NK-92 treated with Interleukin-12 subunit alpha and Interleukin-12 subunit beta, amount 100 ng/mL, for 24 hours (cell line): ENCODE measurements around the gene SLC35C1.
"Not testable (repeated sequence)": the region's sequence is repeated elsewhere in the genome, so short reads cannot be mapped to it uniquely, and the experiment has no call there.

Experiments used
- DNase-seq: peaks from one replicate; lab custom pipeline; 2025; lab: John Stamatoyannopoulos, UW

Gene SLC35C1

GRCh38 chr11:45788887-45789286, 16.1 kb upstream of the SLC35C1 start:
- no peak for DNase-seq

DNA sequence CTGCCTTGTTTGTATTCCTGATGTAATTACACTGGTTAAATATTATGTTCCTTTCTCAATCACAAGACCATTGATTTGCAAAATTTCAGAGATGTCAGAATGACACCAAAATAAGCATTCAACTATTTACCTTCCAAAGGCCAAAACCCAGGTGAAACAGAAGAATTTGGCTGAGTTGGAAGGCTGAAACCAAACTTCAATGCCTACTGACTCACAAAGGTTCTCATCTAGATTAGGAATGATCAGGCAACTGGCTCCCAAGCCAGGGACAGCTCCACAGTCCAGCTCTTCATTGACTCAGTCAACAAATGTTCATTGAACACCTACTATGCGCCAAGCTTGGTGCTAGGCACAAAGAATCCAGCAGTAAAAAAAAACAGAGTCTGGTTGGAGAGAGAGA, 13.4 kb upstream of the SLC35C1 start:
- no peak for DNase-seq

- DNase-seq = no peak
These were observed 10.8 kb upstream of the SLC35C1 start for GRCh38 chr11:45794169-45794568.

- DNase-seq = no peak
These were observed 9.6 kb upstream of the SLC35C1 start for GRCh38 chr11:45795379-45795778.

- no peak for DNase-seq
These were observed 8.5 kb upstream of the SLC35C1 start for GRCh38 chr11:45796461-45796861.

DNA sequence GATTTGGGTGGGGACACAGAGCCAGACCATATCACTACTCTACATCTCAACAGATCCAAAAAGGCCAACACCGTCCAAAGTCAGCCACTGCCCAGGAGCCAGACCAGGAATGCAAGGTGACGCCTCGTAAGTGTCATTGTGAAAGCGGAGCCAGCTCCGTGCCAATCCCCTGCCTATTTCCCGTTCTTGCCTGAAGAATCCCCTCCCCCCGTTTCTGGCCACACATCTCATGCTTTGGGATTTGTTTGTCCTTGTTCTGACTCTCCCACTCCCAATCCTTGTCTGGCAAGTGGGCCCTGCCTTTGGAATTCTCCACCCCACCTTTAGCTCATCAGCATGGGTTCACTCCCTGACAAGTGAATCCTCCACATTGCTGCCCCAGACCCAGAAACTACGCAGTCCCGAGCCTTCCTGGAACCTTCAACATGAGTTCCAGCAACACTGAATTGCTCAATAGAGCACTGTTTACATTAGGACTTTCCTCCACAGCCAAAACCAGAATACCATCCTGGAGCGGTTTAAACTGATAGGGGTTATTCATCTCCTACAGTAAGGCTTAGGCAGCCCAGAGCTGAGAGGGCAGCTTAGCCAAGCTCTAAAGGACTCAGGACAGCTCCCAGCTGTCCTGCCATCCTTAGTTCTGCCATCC, 6.0 kb upstream of the SLC35C1 start:
- DNase-seq = no peak

- DNase-seq = no peak
These were observed 5.4 kb upstream of the SLC35C1 start for GRCh38 chr11:45799562-45799961.

- no peak for DNase-seq
These were observed 4.7 kb upstream of the SLC35C1 start for GRCh38 chr11:45800261-45800660.

GRCh38 chr11:45801723-45802315, 3.1 kb upstream of the SLC35C1 start:
- DNase-seq = no peak

GRCh38 chr11:45802531-45803317, 2.2 kb upstream of the SLC35C1 start:
- no peak for DNase-seq

DNA sequence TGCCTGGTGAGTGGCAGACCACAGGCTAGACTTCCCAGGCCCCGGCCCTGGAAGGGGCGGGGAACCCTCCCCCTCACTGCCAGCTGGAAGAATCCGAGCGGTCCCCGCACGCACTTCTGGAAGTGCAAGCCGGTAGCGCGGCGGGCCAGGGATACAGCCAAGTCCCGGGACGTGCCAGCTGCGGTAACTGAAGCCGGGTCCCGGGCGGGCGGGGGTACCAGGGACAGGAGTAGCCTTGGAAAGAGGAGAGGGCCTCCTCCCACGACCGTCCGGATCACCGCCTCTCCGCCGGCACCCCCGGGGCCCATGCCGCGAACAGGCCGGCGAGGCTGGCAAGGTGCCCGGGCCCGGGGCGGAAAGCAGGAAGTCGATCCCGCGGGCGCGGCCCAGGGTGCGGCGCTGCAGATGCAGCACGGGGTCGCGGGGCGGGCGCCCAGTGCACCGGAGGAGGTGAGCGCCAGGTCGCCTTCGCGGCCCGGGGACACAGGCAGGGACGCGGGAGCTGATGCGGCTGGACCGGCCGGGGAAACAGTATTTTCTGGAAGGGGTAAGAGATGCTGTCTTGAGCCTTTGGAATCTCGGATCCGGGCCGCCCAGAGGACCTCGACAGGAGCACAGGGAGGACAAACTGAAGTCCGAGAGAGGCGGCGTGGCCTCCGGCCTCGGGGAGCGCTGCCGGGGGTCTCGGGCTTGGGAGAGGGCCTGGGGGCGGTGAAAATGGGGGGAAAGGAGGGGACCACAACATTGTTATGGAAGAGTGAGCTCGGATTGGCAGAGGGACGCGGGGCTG, 783 bp upstream of the SLC35C1 start:
- DNase-seq = no peak

GRCh38 chr11:45805305-45806071, 539 bp downstream of the SLC35C1 start:
- DNase-seq = peak; percentile 62

DNA sequence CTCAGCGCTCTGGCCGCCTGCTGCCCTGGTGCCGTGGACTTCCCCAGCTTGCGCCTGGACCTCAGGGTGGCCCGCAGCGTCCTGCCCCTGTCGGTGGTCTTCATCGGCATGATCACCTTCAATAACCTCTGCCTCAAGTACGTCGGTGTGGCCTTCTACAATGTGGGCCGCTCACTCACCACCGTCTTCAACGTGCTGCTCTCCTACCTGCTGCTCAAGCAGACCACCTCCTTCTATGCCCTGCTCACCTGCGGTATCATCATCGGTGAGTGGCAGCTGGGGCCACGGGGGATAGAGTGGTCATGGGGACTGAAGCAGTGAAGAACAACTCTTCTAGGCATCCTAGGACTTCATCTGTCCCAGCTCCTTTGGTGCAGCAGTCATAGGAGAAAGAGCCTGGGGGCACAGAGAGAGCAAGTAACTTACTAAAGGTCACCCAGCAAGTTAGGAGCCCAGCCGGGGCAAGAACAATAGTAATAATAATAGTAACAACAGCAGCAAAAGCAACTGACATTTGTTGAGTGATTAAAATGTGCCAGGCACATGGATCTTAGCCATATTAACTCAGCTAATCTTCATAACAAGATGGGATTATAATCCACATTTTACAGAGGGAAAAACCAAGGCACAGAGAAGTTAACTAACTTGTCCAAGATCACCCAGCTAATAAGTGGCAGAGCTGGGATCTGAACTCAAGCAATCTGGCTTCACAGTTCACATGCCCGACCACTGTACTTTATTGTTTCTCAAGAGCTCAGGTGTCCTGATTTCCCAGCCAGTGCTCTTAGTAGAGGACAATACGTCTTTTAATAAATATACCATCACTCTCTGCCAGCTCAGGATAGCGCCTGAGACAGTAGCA, 1.4 kb downstream of the SLC35C1 start:
- DNase-seq = no peak

DNA sequence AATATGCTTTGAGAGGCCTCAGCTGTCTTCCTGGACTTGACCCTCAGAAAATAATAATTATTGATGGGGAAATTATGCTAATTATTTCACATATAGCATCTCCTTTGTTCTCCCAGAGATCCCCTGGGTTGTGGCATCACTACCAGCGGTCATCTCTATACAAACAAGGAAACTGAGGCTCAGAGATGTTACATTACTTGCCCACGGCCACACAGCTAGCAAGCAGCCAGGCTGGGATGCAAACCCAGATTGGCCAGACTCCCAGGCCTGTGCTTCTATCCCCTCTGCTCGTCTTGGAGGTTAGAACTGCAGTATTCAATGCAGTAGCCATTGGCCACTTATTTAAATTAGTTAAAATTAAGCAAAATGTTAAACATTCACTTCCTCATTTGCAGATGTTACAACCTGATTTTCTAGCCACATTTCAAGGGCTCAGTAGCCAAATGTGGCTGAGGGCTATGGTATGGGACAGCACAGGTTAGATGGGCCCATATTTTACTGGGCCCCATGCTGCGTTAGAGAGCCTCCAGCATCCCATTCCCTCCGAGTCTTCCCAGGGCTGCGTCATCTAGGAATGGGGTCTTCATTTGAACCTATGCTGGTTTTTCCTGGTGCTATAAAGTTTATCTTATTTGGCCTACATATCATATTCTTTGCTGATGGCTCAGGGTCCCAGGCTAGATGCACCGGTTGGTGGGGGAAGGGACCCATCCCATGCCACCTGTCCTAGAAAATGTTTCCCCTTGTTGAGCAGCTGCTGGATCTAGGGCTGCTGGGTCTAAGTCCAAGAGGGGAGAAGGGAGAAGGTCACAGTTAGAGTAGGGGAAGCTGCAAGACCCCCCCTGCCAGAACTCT, 2.2 kb downstream of the SLC35C1 start:
- DNase-seq = no peak

- DNase-seq = no peak
These were observed 2.9 kb downstream of the SLC35C1 start for GRCh38 chr11:45807792-45808238.

DNA sequence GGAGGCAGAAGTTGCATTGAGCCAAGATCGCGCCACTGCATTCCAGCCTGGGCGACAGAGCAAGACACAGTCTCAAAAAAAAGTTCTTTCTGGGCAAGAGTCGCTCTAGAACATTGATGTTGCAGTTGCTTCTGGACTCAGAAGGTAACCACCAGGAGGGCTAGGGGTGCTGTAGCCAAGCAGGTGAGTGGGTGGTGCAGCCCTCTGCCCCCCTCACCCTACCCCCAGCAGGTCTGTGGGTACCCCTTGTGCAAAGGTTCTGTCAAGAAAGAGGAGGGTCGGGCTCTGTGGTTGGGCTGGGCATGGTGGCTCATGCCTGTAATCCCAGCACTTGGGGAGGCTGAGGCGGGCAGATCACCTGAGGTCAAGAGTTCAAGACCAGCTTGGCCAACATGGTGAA, 3.5 kb downstream of the SLC35C1 start:
- not testable (repeated sequence) for DNase-seq

DNA sequence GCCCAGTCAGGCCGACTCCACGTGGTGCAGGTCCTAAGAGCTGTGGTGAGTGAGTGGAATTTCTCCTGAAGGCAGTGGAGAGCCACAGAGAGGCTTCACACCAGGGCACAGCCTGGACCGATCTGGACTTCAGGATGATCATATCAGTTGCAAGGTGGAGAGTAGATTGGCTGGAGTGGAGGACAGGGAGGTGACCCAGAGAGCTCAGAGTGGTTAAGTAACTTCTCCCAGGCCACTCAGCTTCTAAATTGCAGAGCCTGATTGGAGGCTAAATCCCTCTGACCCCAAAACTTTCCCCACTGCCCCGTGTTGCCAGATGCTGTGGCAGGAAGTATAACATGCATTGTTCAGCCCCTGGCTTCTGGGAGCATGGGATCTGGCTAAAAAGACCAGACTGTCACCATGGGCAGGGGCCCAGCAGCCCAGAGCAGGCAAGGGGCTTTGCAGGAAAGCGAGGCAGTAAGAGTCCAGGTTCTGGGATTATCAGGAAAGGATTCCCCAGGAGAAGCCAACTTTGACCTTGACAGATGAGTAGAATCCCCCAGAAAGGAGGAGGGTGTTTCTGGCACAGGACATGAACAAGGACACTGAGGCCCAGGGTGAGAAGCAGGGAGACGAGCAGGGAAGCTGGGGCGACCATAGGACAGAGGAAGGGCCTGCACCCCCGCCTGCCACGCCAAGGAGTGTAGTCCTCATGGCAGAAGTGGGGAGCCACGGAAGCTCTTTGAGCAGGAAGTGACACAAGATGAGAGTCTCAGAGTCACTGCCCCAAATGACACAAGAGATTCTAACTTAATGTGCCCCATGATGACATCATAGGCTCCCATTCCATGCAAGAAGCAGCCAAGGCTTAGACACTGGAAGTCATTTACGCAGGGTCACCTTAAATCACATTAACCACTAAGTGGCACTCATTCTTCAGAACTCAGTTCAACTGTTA, 4.8 kb downstream of the SLC35C1 start:
- DNase-seq = no peak

DNA sequence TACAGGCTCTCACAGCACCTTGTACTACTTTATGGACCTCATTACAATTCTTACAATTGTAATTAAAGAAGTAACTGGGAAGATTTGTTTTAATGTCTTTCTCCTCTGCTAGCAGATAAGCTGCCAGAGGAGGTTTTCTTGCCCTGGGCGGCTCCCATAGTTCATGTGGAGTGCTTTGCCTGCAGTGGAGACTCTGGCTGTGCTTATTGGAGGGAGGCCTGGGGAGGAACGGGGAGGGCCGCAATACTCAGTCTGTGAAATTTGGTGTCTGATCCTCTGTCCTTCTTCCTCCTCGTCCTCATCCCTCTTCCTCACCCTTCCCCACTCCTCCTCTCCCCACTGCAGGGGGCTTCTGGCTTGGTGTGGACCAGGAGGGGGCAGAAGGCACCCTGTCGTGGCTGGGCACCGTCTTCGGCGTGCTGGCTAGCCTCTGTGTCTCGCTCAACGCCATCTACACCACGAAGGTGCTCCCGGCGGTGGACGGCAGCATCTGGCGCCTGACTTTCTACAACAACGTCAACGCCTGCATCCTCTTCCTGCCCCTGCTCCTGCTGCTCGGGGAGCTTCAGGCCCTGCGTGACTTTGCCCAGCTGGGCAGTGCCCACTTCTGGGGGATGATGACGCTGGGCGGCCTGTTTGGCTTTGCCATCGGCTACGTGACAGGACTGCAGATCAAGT, 5.6 kb downstream of the SLC35C1 start:
- DNase-seq = no peak
